Measurements from ENCODE around the gene SEPTIN8.

SEPTIN8 gene

DNA sequence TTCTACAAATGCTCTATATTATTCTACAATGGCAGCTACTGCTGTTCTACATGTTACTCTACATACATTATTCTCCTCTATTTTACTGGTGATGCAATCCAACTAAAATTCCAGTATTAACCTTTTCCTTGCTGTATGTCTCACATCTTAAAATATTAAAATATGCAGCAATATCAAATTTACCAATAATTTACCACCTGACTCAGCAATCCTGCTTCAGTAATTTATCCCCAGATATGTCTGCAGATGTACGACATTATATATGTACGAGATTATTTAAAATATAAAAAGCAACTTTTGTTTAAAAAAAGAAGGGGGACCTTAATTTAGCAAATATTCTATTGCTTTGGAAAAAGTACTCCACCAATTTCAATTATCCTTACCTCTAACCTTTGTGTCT lies 51.3 kb downstream of the SEPTIN8 start:
- TF ChIP-seq, protein P1, sequence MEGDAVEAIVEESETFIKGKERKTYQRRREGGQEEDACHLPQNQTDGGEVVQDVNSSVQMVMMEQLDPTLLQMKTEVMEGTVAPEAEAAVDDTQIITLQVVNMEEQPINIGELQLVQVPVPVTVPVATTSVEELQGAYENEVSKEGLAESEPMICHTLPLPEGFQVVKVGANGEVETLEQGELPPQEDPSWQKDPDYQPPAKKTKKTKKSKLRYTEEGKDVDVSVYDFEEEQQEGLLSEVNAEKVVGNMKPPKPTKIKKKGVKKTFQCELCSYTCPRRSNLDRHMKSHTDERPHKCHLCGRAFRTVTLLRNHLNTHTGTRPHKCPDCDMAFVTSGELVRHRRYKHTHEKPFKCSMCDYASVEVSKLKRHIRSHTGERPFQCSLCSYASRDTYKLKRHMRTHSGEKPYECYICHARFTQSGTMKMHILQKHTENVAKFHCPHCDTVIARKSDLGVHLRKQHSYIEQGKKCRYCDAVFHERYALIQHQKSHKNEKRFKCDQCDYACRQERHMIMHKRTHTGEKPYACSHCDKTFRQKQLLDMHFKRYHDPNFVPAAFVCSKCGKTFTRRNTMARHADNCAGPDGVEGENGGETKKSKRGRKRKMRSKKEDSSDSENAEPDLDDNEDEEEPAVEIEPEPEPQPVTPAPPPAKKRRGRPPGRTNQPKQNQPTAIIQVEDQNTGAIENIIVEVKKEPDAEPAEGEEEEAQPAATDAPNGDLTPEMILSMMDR (IDR thresholded peaks at IDR 0.05): no peak
- TF ChIP-seq ZFX (IDR thresholded peaks at IDR 0.05; ENCODE audit: borderline replicate concordance): no peak

DNA sequence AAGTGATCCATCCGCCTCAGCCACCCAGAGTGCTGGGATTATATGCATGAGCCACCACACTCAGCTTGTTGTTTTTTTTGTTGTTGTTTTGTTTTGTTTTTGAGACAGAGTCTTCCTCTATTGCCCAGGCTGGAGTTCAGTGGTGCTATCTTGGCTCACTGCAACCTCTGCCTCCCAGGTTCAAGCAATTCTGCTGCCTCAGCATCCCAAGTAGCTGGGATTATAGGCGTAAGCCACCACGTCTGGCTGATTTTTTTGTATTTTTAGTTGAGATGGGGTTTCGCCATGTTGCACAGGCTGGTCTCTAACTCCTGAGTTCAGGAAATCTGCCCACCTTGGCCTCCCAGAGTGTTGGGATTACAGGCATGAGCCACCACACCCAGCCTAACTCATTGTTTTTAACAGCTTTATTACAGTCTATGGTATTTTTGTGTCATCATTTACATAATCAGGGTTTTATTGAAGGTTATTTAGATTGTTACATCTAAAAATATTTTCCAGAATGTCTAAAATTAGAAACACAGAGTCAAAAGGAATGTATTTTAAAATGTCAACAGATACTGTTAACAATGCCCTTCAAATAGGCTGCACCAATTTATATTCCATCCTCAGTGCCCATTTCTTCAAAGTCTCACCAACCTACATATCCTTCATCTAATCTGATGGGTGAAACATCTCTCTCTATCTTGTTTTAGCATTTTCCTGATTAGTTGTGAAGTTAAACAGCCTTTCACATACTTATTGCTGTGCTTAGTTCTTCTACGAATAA lies 58.3 kb downstream of the SEPTIN8 start:
- TF ChIP-seq, protein P1 (IDR thresholded peaks at IDR 0.05): no peak
- TF ChIP-seq ZFX (IDR thresholded peaks at IDR 0.05; ENCODE audit: borderline replicate concordance): no peak

More for the DNA sequence above, 51.3 kb downstream of the SEPTIN8 start:
- no peak overlapping the region for H3K27ac ChIP-seq

DNA sequence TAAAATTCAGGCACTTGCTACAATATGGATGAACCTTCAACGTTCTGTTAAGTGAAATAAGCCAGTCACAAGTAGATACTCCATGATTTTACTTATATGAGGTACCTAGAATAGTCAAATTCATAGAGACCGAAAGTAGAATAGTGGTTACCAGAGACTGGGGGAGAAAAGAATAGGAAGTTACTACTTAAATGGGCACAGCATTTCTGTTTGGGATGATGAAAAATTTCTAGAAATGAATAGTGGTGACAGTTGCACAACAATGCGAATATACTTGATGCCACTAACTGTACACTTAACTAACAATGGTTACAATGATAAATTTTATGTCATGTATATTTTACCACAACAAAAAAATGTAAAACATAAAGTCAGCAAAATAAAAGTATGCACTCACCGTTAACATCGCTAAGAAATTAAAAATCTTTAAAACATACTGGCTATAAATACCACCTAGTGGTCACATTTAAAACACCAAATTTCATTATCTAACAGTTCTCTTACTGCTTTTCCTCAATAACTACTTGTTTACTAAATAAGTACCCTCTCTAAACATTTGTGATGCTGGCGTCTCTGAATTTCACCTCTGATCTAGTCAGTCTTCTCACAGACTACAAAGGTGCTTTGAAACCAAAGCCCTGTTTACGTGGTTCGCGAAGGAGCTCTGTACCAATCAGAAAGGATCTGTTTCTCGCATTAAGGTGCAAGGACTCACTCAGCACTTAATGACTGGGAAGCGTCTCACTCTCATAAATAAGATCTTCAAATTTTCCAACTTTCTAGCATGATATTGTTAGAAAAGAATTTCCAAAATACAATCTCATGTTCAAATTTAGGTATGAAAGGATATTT lies 62.4 kb downstream of the SEPTIN8 start:
- no peak overlapping the region for H3K27ac ChIP-seq
- no peak for TF ChIP-seq ZFX (IDR thresholded peaks at IDR 0.05; ENCODE audit: borderline replicate concordance)
- TF ChIP-seq, protein P1 (IDR thresholded peaks at IDR 0.05): peak; percentile 58

More for the DNA sequence above, 58.3 kb downstream of the SEPTIN8 start:
- no peak overlapping the region for H3K27ac ChIP-seq

DNA sequence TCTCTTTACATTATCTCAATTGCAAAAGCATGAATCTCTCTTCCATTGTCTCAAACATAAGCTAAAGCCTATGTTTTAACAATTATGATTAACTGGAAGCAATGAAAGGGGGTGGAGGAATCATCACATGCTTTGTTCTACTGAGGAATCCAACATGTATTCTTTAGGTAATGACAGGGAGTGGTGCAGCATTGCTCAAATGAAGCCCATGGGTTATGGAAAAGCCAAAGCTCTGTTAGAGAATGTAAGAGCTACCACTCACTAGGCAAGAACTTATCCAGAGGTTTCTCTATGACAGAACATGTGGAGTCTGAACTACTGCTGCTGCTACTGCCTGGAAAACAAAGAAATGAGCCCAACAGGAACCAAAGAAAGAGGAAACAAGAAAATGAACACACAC lies 68.4 kb downstream of the SEPTIN8 start:
- TF ChIP-seq ZFX (IDR thresholded peaks at IDR 0.05; ENCODE audit: borderline replicate concordance): no peak
- TF ChIP-seq, protein P1 (IDR thresholded peaks at IDR 0.05): no peak
- H3K27ac ChIP-seq: no peak overlapping the region

DNA sequence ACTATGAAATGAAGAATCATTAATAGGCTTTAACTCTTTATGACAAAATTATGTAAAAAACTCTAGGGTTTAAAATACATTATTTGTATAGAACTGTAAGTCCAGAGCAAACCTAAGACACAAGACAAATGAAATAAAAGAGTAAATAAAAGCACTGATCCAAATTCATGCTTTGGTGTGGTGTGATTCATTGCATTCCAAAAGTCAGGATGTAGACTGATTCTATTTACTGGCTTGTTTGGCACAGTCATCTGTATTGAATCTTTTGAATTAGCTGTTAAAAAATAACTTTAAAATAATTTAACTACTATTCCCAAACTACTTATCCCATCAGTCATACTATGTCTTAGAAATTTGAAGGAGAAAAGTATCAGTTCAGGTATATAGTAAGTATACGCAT lies 72.2 kb downstream of the SEPTIN8 start:
- no peak overlapping the region for H3K27ac ChIP-seq
- TF ChIP-seq, protein P1 (IDR thresholded peaks at IDR 0.05): no peak
- TF ChIP-seq ZFX (IDR thresholded peaks at IDR 0.05; ENCODE audit: borderline replicate concordance): no peak

Data from 22Rv1 (cell line).